HG03442 (cell line): ENCODE measurements around the gene ALDH18A1.

Experiments used
- ATAC-seq: cut with Tn5 transposase; IDR thresholded peaks from one replicate; pipeline ENCODE4 v1.9.1; 2021; ENCODE audit warnings: mild to moderate bottlenecking, moderate library complexity; ENCODE audit not compliant: unreplicated experiment

Gene ALDH18A1

GRCh38 chr10:95559471-95559870, 97.0 kb downstream of the ALDH18A1 start:
- no peak for ATAC-seq

- ATAC-seq, result no peak
These were observed 97.8 kb downstream of the ALDH18A1 start for GRCh38 chr10:95558593-95559320.

GRCh38 chr10:95556994-95557767, 99.3 kb downstream of the ALDH18A1 start:
- no peak for ATAC-seq
